ENCODE results near the gene CHL1.

Gene CHL1

DNA sequence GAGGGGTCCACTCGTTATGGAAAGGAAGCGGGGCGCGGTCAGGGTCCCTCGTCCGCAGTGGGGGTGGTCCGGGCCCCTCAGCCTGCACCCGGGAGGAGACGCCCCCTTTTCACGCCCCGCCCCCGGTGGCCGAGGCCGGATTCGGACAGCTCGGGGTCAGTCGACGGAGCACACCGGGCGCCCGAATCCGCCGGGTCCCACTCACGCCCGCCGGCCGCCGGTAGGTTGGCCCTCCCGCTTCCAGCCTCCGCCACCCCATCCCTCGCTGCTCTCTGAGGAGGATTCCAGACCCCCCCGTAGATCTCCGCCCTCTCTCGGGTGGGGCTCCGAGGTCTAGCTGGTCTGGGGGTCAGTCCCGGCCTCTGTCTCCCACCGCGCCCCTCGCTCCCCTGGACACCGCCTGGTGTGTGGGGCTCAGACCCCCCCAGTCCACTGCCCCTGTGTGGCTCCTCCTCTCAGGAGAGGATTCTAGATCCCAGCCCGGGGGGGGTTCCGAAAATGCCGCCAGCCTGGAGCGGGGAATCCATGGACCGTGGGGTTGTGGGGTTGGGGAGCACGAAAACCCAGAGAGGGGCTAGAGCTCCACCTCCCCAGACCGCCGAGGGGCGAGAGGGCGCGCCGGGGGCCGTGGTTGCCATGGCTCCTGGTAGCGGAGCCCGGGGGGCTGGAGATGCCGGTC lies 725 bp downstream of the CHL1 start:
- Histone ChIP-seq H3K36me3 (ENCODE audit: insufficient read depth, low read length) (no peaks in the 10 kb centered on the region), H3K27ac (ENCODE audit: low read depth, low read length) (peak overlapping the region; percentile 19), H3K4me1 (ENCODE audit: insufficient read depth, low read length) (no peaks in the 10 kb centered on the region), H3K9ac (ENCODE audit: low read length) (no peak overlapping the region), H3K9me3 (ENCODE audit: low read length) (no peaks in the 10 kb centered on the region), H3K27me3 (ENCODE audit: control insufficient read depth in 1 of 2, insufficient read depth in 2 of 2, low read length in 2 of 2) (peaks cover 9 to 21% of the 10 kb centered on the region in 2 donors), H3K4me3 (ENCODE audit: low read depth in 1 of 2, low read length in 2 of 2) (peak overlapping the region; percentile 50 to 59)

DNA sequence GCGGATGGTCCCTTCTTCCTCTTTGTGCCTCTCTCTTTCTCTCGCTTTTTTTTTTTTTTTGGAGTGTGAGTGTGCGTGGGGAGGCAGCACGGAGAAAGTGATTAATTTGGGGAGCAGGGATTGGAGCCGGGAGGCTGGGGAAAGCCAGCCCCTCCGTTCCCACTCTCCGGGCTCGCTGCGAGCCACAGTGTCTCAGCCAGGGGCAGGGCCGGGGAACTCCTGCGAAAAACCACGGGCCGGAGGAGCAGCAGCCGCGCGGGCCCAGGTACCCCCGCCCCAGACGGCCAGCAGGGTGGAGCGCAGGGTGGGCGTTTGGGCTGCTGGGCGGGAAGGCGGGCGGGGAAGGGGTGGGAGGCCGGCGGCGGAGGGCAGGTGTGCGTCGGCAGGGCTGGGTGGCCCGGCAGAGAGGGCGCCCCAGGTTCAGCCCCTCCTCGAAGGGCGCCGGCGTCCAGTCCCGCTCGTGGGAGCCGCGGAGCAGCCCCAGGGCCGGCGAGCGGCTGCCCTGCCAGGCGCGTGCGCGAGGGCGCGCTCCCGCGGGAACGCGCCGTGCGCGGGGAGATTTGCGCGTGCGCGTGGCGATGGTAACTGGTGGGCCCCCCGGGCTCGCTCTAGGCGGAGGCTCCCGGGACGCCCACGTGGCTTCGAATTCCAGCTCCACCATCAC lies 1.4 kb downstream of the CHL1 start:
- H3K27ac ChIP-seq (ENCODE audit: low read depth, low read length): peak overlapping the region; percentile 19

DNA sequence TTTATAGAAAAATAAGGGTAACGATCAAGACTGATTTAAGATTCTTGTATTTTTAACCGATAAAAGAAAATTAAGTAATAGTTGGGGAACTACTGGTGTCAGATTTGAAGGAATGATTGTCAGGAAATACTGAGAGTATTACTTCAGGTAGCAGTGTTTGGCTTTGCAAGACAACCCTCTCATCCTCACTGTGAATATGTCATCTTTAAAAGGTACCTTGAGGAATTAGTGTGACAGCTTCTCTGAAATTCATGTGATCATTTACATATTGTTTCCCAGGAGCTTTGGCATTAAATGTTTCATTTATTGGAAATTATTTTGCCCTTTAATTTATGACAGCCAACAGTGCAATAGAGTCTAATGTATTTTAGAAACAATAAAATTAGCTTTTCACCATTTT lies 3.3 kb downstream of the CHL1 start:
- H3K9ac ChIP-seq (ENCODE audit: low read length): no peak overlapping the region
- H3K4me3 ChIP-seq (ENCODE audit: low read depth in 1 of 2, low read length in 2 of 2): no peak overlapping the region
- H3K4me1 ChIP-seq (ENCODE audit: insufficient read depth, low read length): no peaks in the 10 kb centered on the region
- H3K27ac ChIP-seq (ENCODE audit: low read depth, low read length): no peak overlapping the region
- H3K27me3 ChIP-seq (ENCODE audit: control insufficient read depth in 1 of 2, insufficient read depth in 2 of 2, low read length in 2 of 2): peaks cover 9 to 21% of the 10 kb centered on the region in 2 donors
- H3K9me3 ChIP-seq (ENCODE audit: low read length): no peaks in the 10 kb centered on the region
- no peaks in the 10 kb centered on the region for H3K36me3 ChIP-seq (ENCODE audit: insufficient read depth, low read length)

More for the DNA sequence above, 1.4 kb downstream of the CHL1 start:
- no peak overlapping the region for H3K9ac ChIP-seq (ENCODE audit: low read length)
- peaks cover 9 to 21% of the 10 kb centered on the region in 2 donors for H3K27me3 ChIP-seq (ENCODE audit: control insufficient read depth in 1 of 2, insufficient read depth in 2 of 2, low read length in 2 of 2)
- no peaks in the 10 kb centered on the region for H3K4me1 ChIP-seq (ENCODE audit: insufficient read depth, low read length)
- no peaks in the 10 kb centered on the region for H3K9me3 ChIP-seq (ENCODE audit: low read length)
- no peaks in the 10 kb centered on the region for H3K36me3 ChIP-seq (ENCODE audit: insufficient read depth, low read length)
- peak overlapping the region; percentile 50 to 59 for H3K4me3 ChIP-seq (ENCODE audit: low read depth in 1 of 2, low read length in 2 of 2)

DNA sequence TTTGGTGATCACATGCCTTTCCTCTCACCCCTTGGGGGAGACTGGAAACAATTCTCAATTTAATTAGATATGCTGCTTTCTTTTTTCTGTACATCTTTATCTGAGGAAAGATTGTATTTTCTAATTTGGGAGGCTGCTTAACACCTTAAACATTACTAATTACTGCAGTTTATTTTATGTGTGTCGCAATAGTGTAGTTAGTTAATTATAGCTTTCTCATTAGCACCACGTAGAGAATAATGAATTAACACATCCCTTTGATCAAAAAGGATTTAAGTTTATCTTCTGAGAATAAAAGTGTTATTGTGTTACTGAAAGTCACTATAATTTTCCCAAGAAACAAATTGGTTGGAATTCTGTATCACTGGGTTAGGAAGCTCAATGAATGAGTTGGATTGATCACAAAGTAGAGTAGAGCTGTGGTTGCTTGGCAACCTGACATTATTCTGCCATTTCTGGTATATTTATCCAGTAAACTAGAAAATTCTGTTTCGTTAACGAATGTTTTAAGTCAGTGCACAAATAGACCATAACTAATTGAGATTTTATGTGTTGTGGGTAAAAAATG lies 4.3 kb downstream of the CHL1 start:
- Histone ChIP-seq H3K27ac (ENCODE audit: low read depth, low read length) (no peak overlapping the region), H3K27me3 (ENCODE audit: control insufficient read depth in 1 of 2, insufficient read depth in 2 of 2, low read length in 2 of 2) (peaks cover 9 to 21% of the 10 kb centered on the region in 2 donors), H3K4me3 (ENCODE audit: low read depth in 1 of 2, low read length in 2 of 2) (no peak overlapping the region)

DNA sequence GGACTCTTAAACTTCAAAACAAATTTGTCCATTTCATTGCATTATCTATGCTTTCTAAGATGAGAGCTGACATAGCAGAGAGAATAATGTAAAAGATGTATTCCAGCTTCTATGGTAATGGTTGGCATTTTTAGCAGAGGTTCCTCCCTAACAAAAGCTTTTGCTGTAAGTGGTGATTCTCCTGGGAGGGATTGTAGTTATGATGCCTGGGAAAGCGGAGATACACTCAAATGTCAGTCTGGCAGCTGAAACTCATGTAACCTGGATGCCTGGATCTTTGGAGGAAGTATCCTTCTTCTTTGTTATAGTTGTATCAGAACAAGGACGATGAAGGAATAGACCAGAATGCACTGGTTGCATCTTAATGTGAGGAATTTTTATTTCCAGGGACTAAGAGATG lies 7.5 kb downstream of the CHL1 start:
- H3K27me3 ChIP-seq (ENCODE audit: control insufficient read depth in 1 of 2, insufficient read depth in 2 of 2, low read length in 2 of 2): peaks cover 0 to under 1% of the 10 kb centered on the region in 2 donors
- no peaks in the 10 kb centered on the region for H3K36me3 ChIP-seq (ENCODE audit: insufficient read depth, low read length)
- H3K9me3 ChIP-seq (ENCODE audit: low read length): no peaks in the 10 kb centered on the region
- no peak overlapping the region for H3K9ac ChIP-seq (ENCODE audit: low read length)
- H3K4me1 ChIP-seq (ENCODE audit: insufficient read depth, low read length): no peaks in the 10 kb centered on the region
- no peak overlapping the region for H3K27ac ChIP-seq (ENCODE audit: low read depth, low read length)
- no peak overlapping the region for H3K4me3 ChIP-seq (ENCODE audit: low read depth in 1 of 2, low read length in 2 of 2)

More for the DNA sequence above, 4.3 kb downstream of the CHL1 start:
- no peak overlapping the region for H3K9ac ChIP-seq (ENCODE audit: low read length)
- H3K36me3 ChIP-seq (ENCODE audit: insufficient read depth, low read length): no peaks in the 10 kb centered on the region
- H3K9me3 ChIP-seq (ENCODE audit: low read length): no peaks in the 10 kb centered on the region
- H3K4me1 ChIP-seq (ENCODE audit: insufficient read depth, low read length): no peaks in the 10 kb centered on the region

DNA sequence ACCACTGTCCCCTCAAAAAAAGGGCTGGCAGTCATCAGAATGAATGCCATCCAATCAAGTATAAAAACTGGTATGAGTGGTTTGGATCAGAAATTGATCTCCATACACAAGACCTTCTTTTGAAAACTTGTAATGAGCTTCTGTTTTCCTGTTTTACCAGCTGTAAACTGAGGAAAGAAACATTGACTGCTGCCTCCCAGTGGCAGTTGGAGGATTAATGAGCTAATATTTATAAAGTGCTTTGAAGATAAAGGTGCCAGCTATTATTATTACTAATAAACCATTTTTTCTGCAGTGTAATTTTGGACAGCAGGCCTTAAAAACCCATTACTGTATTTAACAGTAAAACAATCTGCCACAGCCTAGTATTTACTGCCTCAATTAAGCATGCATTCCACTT lies 11.4 kb downstream of the CHL1 start:
- H3K27me3 ChIP-seq (ENCODE audit: control insufficient read depth in 1 of 2, insufficient read depth in 2 of 2, low read length in 2 of 2): no peaks in the 10 kb centered on the region
- H3K36me3 ChIP-seq (ENCODE audit: insufficient read depth, low read length): no peaks in the 10 kb centered on the region
- H3K27ac ChIP-seq (ENCODE audit: low read depth, low read length): no peak overlapping the region
- no peaks in the 10 kb centered on the region for H3K9me3 ChIP-seq (ENCODE audit: low read length)
- H3K4me3 ChIP-seq (ENCODE audit: low read depth in 1 of 2, low read length in 2 of 2): no peak overlapping the region
- H3K9ac ChIP-seq (ENCODE audit: low read length): no peak overlapping the region
- no peaks in the 10 kb centered on the region for H3K4me1 ChIP-seq (ENCODE audit: insufficient read depth, low read length)

DNA sequence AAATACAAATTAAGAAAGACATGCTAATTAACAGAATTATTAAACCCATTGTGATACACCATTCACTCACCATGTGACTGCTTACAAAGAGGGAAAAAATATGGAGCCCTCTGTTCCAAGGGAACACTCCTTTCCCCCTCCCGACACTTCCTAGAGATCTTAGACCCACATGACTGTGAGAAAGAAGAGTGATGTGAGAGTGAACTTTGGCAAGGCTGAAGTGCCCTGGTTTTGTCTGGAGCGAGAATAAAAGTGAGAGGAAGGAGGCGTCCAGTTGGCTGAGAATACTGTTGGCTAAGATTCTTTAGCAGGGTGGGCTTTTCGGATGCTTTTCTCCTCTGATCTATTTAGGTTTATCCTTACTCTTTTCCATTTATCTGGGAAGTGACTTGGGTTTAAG lies 14.1 kb downstream of the CHL1 start:
- no peak overlapping the region for H3K9ac ChIP-seq (ENCODE audit: low read length)
- H3K9me3 ChIP-seq (ENCODE audit: low read length): no peaks in the 10 kb centered on the region
- no peaks in the 10 kb centered on the region for H3K27me3 ChIP-seq (ENCODE audit: control insufficient read depth in 1 of 2, insufficient read depth in 2 of 2, low read length in 2 of 2)
- no peak overlapping the region for H3K4me3 ChIP-seq (ENCODE audit: low read depth in 1 of 2, low read length in 2 of 2)
- no peak overlapping the region for H3K27ac ChIP-seq (ENCODE audit: low read depth, low read length)
- no peaks in the 10 kb centered on the region for H3K36me3 ChIP-seq (ENCODE audit: insufficient read depth, low read length)
- no peaks in the 10 kb centered on the region for H3K4me1 ChIP-seq (ENCODE audit: insufficient read depth, low read length)

DNA sequence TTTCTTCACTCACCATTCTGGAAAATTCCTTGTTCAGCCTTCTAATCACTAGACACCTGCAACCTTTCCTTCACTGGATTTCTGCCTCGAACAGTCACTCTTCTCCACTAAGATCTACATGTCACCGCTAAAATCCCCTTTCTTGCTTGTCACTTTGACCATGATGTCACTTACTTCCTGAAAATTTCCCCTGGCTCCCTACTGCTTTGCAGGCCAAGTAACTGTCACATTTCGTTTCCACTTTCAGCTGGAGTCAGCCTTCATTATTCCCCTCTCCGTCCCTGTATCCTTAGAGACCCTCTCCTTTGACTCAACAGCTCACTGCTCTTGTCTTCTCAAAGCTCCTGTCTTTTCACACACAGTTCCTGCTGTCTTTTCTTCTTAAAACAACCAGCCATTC lies 15.9 kb downstream of the CHL1 start:
- H3K36me3 ChIP-seq (ENCODE audit: insufficient read depth, low read length): no peaks in the 10 kb centered on the region
- H3K9ac ChIP-seq (ENCODE audit: low read length): no peak overlapping the region
- no peaks in the 10 kb centered on the region for H3K27me3 ChIP-seq (ENCODE audit: control insufficient read depth in 1 of 2, insufficient read depth in 2 of 2, low read length in 2 of 2)
- H3K4me3 ChIP-seq (ENCODE audit: low read depth in 1 of 2, low read length in 2 of 2): no peak overlapping the region
- H3K9me3 ChIP-seq (ENCODE audit: low read length): no peaks in the 10 kb centered on the region
- H3K4me1 ChIP-seq (ENCODE audit: insufficient read depth, low read length): no peaks in the 10 kb centered on the region
- H3K27ac ChIP-seq (ENCODE audit: low read depth, low read length): no peak overlapping the region

DNA sequence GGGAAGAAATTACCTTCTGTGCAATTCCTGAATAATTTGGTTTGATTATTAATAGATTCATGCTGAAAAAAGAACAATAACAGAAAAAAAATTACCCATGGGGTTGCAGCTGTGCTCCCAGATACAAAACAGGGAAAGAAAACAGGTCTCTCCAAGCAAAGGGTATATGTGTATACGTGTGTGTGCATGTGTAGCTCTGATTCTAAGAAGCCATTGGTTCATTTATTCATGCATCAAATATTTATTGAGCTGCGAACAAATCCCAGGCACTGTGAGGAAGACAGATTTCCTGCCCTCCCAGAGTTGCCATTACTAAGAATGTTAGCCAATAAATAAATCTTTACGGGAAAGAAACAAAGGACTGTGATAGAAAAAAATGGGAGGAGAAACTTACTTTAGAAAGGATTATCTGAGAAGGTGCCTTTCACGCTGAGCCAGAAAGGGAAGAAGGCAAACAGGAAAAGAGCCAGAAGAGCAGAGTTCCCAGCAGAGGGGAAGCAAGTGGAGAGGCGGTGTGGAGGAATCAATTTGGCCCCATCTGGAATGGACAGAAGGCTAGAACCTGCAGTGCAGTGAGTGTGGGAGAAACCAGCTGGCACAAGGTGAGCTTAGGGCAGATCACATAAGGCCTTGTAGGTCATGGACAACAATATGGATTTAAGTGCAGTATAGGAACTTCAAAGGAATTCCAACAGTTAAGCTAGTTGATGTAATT lies 20.7 kb downstream of the CHL1 start:
- Histone ChIP-seq H3K9ac (ENCODE audit: low read length) (no peak overlapping the region), H3K4me3 (ENCODE audit: low read depth in 1 of 2, low read length in 2 of 2) (no peak overlapping the region), H3K9me3 (ENCODE audit: low read length) (no peaks in the 10 kb centered on the region), H3K36me3 (ENCODE audit: insufficient read depth, low read length) (no peaks in the 10 kb centered on the region), H3K4me1 (ENCODE audit: insufficient read depth, low read length) (no peaks in the 10 kb centered on the region), H3K27ac (ENCODE audit: low read depth, low read length) (no peak overlapping the region), H3K27me3 (ENCODE audit: control insufficient read depth in 1 of 2, insufficient read depth in 2 of 2, low read length in 2 of 2) (no peaks in the 10 kb centered on the region)

DNA sequence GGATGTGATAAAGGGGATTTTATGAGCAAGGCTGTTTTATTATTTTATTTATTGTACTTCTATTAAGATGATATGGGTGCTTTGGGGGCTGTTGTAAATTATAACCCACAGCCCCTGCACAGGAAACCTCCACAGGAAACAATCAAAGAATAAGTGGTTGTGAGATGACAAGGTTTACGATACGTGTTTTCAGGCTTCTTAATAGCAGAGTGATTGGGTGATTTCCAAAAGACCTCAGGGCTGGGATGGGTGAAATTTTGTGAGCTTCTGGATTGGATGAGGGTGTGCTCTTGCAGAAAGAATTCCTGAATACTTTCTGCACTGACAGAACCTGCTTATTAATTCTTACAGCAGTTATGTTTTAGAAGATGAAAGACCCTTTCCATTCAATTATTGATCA lies 21.4 kb downstream of the CHL1 start:
- H3K27me3 ChIP-seq (ENCODE audit: control insufficient read depth in 1 of 2, insufficient read depth in 2 of 2, low read length in 2 of 2): no peaks in the 10 kb centered on the region
- no peak overlapping the region for H3K27ac ChIP-seq (ENCODE audit: low read depth, low read length)
- no peaks in the 10 kb centered on the region for H3K36me3 ChIP-seq (ENCODE audit: insufficient read depth, low read length)
- no peaks in the 10 kb centered on the region for H3K9me3 ChIP-seq (ENCODE audit: low read length)
- H3K4me1 ChIP-seq (ENCODE audit: insufficient read depth, low read length): no peaks in the 10 kb centered on the region
- no peak overlapping the region for H3K4me3 ChIP-seq (ENCODE audit: low read depth in 1 of 2, low read length in 2 of 2)
- no peak overlapping the region for H3K9ac ChIP-seq (ENCODE audit: low read length)

DNA sequence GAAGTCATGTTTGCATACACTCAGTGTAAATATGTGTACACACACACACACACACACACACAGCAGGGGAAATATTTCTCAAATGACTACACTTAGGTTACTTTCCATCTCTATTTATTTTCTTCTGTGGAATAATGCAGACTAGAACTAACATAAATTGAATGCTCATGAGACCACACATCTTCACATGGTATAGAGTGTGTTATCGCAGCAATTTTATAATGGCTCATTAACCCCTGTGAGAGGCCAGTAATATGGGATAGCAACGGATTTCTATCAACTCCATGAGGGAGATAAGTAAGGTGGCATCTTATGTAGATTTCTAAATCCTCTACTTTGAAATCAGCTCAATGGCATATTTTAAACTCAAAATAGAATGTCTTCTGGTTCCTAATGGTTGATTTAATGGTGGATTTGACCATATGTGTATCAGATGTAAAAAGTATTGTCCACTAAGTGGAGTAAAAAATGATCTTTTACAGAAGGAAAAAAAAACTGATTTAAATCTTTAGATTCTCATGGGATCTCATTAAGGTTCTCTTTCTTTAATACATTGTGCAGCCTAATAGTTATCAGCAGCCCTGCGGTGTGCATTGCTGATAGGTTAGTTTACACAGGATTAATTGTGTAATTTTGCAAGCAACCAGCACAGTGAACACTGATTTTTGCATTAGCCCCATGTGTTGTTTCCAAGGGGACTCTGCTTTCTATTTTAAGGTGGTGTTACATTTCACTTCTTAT lies 32.0 kb downstream of the CHL1 start:
- Histone ChIP-seq H3K27ac (ENCODE audit: low read depth, low read length) (no peak overlapping the region), H3K9ac (ENCODE audit: low read length) (no peak overlapping the region), H3K4me3 (ENCODE audit: low read depth in 1 of 2, low read length in 2 of 2) (no peak overlapping the region), H3K4me1 (ENCODE audit: insufficient read depth, low read length) (no peaks in the 10 kb centered on the region), H3K27me3 (ENCODE audit: control insufficient read depth in 1 of 2, insufficient read depth in 2 of 2, low read length in 2 of 2) (no peaks in the 10 kb centered on the region), H3K36me3 (ENCODE audit: insufficient read depth, low read length) (no peaks in the 10 kb centered on the region), H3K9me3 (ENCODE audit: low read length) (no peaks in the 10 kb centered on the region)

All from muscle layer of colon (tissue), 2 donors.